Stimulated activated CD4-positive, alpha-beta T cell treated with anti-CD3 and anti-CD28 coated beads, TNF-alpha, amount 100 ng/mL, for 24 hours (primary cell): ENCODE measurements around the gene EXOG.

ENCODE experiments used
- DNase-seq, 3 experiments: peaks; one replicate each; pipeline ENCODE4 v3.0.0-alpha.2; 2020; ENCODE audit warnings: low read depth in 3 of 3

Gene EXOG

GRCh38 chr3:38545550-38545949 lies 49.4 kb downstream of the EXOG start:
- DNase-seq: no peak

- DNase-seq: no peak
Measured at GRCh38 chr3:38545983-38546382, 49.8 kb downstream of the EXOG start.

- no peak for DNase-seq
Measured at GRCh38 chr3:38548154-38548931, 52.2 kb downstream of the EXOG start.

GRCh38 chr3:38549082-38549481 lies 52.9 kb downstream of the EXOG start:
- DNase-seq: no peak

GRCh38 chr3:38549486-38549885 lies 53.3 kb downstream of the EXOG start:
- DNase-seq: no peak

- DNase-seq: no peak
Measured at GRCh38 chr3:38549957-38550840, 54.1 kb downstream of the EXOG start.

GRCh38 chr3:38551026-38551832 lies 55.1 kb downstream of the EXOG start:
- no peak for DNase-seq

GRCh38 chr3:38552364-38552763 lies 56.2 kb downstream of the EXOG start:
- no peak for DNase-seq

GRCh38 chr3:38553071-38553470 lies 56.9 kb downstream of the EXOG start:
- DNase-seq: no peak

- DNase-seq: no peak
Measured at GRCh38 chr3:38554127-38554827, 58.1 kb downstream of the EXOG start.

- DNase-seq: no peak
Measured at GRCh38 chr3:38555149-38555840, 59.2 kb downstream of the EXOG start.

- no peak for DNase-seq
Measured at GRCh38 chr3:38555926-38556325, 59.8 kb downstream of the EXOG start.

- no peak for DNase-seq
Measured at GRCh38 chr3:38556640-38557358, 60.7 kb downstream of the EXOG start.

GRCh38 chr3:38558864-38559263 lies 62.7 kb downstream of the EXOG start:
- DNase-seq: no peak

GRCh38 chr3:38560284-38560683 lies 64.1 kb downstream of the EXOG start:
- DNase-seq: no peak

- no peak for DNase-seq
Measured at GRCh38 chr3:38560996-38561717, 65.0 kb downstream of the EXOG start.

- no peak for DNase-seq
Measured at GRCh38 chr3:38561746-38562466, 65.8 kb downstream of the EXOG start.

- no peak for DNase-seq
Measured at GRCh38 chr3:38562467-38562925, 66.4 kb downstream of the EXOG start.
